Ascending aorta (tissue), 2 donors: ENCODE results near the gene ACKR2. TPM values are rescaled to one million over a fixed set of nuclear protein-coding genes. Genes with fewer than 3 reads are reported as not detected.

Experiments used
- DNase-seq, 2 donors: peaks; one replicate each; pipeline ENCODE4 v3.0.0-alpha.2; 2019; ENCODE audit warnings: low spot score in 2 of 2
- H3K27ac ChIP-seq, 2 donors: fragments of 200-600 bp; sonication (generic); one replicate each; pipeline ENCODE4 v1.5.1; 2016 to 2017; ENCODE audit warnings: mild to moderate bottlenecking in 1 of 2
- H3K27me3 ChIP-seq: fragments of 200-600 bp; sonication (generic); one replicate; pipeline ENCODE4 v1.5.1; 2017
- H3K36me3 ChIP-seq, 2 donors: fragments of 200-600 bp; sonication (generic); one replicate each; pipeline ENCODE4 v1.5.1; 2016
- H3K4me1 ChIP-seq, 2 donors: fragments of 200-600 bp; sonication (generic); one replicate each; pipeline ENCODE4 v1.5.1; 2016 to 2017; ENCODE audit warnings: mild to moderate bottlenecking in 1 of 2
- H3K4me3 ChIP-seq, 2 donors: fragments of 200-600 bp; sonication (generic); one replicate each; pipeline ENCODE4 v1.5.1; 2016 to 2017; ENCODE audit warnings: mild to moderate bottlenecking in 1 of 2
- H3K9me3 ChIP-seq, 2 donors: fragments of 200-600 bp; sonication (generic); one replicate each; pipeline ENCODE4 v1.5.1; 2016
- CTCF ChIP-seq, 3 experiments: fragments of 200-600 bp in 2 of 3; fragments of 450-650 bp in 1 of 3; sonication (generic) in 2 of 3; IDR thresholded peaks; one replicate each; pipeline ENCODE4 v1.5.1; 2016 to 2019; ENCODE audit warnings: antibody characterized with exemption in 3 of 3, mild to moderate bottlenecking in 1 of 3, moderate library complexity in 1 of 3
- intact Hi-C: fragments of 100-400 bp; cut with DNase I; formaldehyde crosslinking; loops from one replicate; pipeline ENCODE4 v1.15.1; 2023
- total RNA-seq: library from RNA; depleted of rRNA; stranded (reverse); fragments of >200 nt; gene quantifications from one replicate; pipeline ENCODE4 v1.1.0, GENCODE V29; 2016

The ACKR2 gene
- total RNA-seq, 1 donor from 2014 or later, result 24.5 TPM

GRCh38 chr3:42853739-42854302 is 44.6 kb downstream of the ACKR2 start:
- Histone ChIP-seq H3K9me3 (no peaks in the 10 kb centered on the region), H3K4me1 (peaks cover 0 to 19% of the 10 kb centered on the region in 2 donors), H3K27me3 (no peaks in the 10 kb centered on the region), H3K4me3 (no peak overlapping the region), H3K27ac (no peak overlapping the region), H3K36me3 (no peaks in the 10 kb centered on the region)
- TF ChIP-seq CTCF (IDR thresholded peaks at IDR 0.05), result no peak
- intact Hi-C loops, result no loop called here
- DNase-seq, result no peak

- TF ChIP-seq CTCF (IDR thresholded peaks at IDR 0.05), result no peak
- Histone ChIP-seq H3K4me1 (peaks cover 0 to 19% of the 10 kb centered on the region in 2 donors), H3K27ac (no peak overlapping the region), H3K4me3 (no peak overlapping the region), H3K9me3 (no peaks in the 10 kb centered on the region), H3K36me3 (no peaks in the 10 kb centered on the region), H3K27me3 (no peaks in the 10 kb centered on the region)
- DNase-seq, result no peak
- intact Hi-C loops, result no loop called here
These were observed 45.9 kb downstream of the ACKR2 start for GRCh38 chr3:42855219-42855546.

- no peak for TF ChIP-seq CTCF (IDR thresholded peaks at IDR 0.05)
- DNase-seq, result no peak
- intact Hi-C loops, result no loop called here
These were observed 46.5 kb downstream of the ACKR2 start for GRCh38 chr3:42855547-42856380.

GRCh38 chr3:42856544-42856943 is 47.3 kb downstream of the ACKR2 start:
- Histone ChIP-seq H3K9me3 (no peaks in the 10 kb centered on the region), H3K4me1 (peaks cover 0 to 15% of the 10 kb centered on the region in 2 donors), H3K27me3 (no peaks in the 10 kb centered on the region), H3K36me3 (no peaks in the 10 kb centered on the region), H3K27ac (no peak overlapping the region), H3K4me3 (no peak overlapping the region)
- intact Hi-C loops, result no loop called here
- DNase-seq, result no peak
- no peak for TF ChIP-seq CTCF (IDR thresholded peaks at IDR 0.05)

More at GRCh38 chr3:42855547-42856380, 46.5 kb downstream of the ACKR2 start:
- Histone ChIP-seq H3K4me3 (no peak overlapping the region), H3K27ac (no peak overlapping the region), H3K4me1 (peaks cover 0 to 19% of the 10 kb centered on the region in 2 donors), H3K36me3 (no peaks in the 10 kb centered on the region), H3K9me3 (no peaks in the 10 kb centered on the region), H3K27me3 (no peaks in the 10 kb centered on the region)

GRCh38 chr3:42864321-42864950 is 55.2 kb downstream of the ACKR2 start:
- no peak overlapping the region for H3K27ac ChIP-seq
- DNase-seq, result no peak
- intact Hi-C loops, result no loop called here
- H3K4me1 ChIP-seq, result no peaks in the 10 kb centered on the region
- no peaks in the 10 kb centered on the region for H3K27me3 ChIP-seq
- no peak for TF ChIP-seq CTCF (IDR thresholded peaks at IDR 0.05)
- no peak overlapping the region for H3K4me3 ChIP-seq
- no peaks in the 10 kb centered on the region for H3K9me3 ChIP-seq
- H3K36me3 ChIP-seq, result no peaks in the 10 kb centered on the region
